ENCODE measurements around the gene AP1G2.
A peak's percentile ranks its signal among the peaks of the same experiment; 100 is the strongest.

The AP1G2 gene

DNA sequence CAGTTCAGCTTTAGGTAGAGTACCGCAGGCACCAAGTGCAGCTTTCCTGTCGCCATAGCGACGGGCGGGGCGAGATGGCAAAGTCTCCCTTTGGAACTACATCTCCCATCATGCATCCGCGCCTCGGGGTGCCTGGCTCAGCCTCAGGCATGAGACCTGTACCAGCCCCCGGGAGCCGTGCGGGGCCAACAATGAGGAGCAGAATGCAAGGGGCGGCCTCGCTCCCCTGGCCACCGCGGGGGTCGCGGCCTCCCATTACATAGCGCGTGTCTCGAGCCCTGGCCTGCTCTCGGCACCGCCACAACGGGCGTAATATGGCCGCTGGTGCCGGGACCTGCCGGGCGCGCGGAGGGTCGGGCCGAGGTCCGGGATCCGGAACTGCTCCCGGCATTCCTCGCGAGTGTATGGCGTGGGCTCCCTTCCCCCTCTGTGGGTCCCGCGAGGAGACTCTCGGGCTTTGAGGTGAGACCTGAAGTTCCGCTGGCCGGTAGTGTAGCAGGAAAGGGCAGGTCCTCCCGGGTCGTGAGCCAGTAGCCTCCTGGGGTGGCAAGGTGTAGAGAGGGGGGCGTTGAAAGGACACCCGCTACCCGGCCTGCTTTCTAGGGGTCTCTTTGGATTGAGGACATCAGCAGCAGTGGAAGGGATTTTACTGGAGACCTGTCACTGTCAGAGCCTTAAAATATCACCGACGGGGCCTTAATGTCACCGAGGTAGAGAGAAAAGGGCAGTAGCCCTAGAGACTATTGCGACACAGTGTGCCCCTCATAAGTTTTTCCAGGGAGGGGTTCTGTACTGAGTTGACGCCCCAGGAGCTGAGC lies 11.5 kb downstream of the AP1G2 start, which contains the start of gene THTPA:
Gene THTPA (plus strand): TSS at position 390 of the 818 bp plus-strand sequence. CDS start 487 bp downstream, outside the sequence.
- no peaks in the 10 kb centered on the region for H3K9me3 ChIP-seq (ENCODE audit: control insufficient read depth, insufficient read depth, low read length)
- H3K27me3 ChIP-seq (ENCODE audit: control insufficient read depth, insufficient read depth, low read length) = no peaks in the 10 kb centered on the region

DNA sequence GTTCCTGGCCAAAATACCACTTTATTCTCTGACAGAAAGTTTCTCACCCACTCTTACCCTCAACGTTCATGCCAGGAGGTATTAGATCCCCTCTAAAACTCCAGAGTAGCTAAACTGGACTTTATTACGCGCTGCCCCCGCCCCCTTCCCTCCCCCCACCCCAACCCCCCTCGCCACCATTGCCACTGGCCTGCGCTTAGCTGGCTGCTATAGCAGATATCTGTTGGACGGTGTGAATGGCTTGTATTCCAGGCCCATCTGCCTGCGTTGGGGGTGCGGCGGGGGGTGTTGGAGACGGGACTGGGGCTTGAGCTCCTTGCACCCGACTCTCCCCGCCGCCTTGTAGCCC lies 12.1 kb downstream of the AP1G2 start:
- Histone ChIP-seq H3K27ac (ENCODE audit: low read depth, low read length) (no peak overlapping the region), H3K9ac (ENCODE audit: low read depth, low read length) (peak overlapping the region; percentile 90; the same call in 1 of the 2 replicates), H3K27me3 (ENCODE audit: control insufficient read depth, insufficient read depth, low read length) (no peaks in the 10 kb centered on the region), H3K9me3 (ENCODE audit: control insufficient read depth, insufficient read depth, low read length) (no peaks in the 10 kb centered on the region), H3K4me3 (ENCODE audit: low read depth, low read length) (peak overlapping the region; percentile 93), H3K4me1 (ENCODE audit: control insufficient read depth, insufficient read depth, low read length) (peaks cover 22% of the 10 kb centered on the region), H3K36me3 (ENCODE audit: control insufficient read depth, insufficient read depth, low read length) (peaks cover 29% of the 10 kb centered on the region)

More for the DNA sequence above, 11.5 kb downstream of the AP1G2 start, which contains the start of gene THTPA:
- peaks cover 22% of the 10 kb centered on the region for H3K4me1 ChIP-seq (ENCODE audit: control insufficient read depth, insufficient read depth, low read length)
- H3K9ac ChIP-seq (ENCODE audit: low read depth, low read length) = peak within 1 kb of the TSS; percentile 90
- peak within 1 kb of the TSS; percentile 93 for H3K4me3 ChIP-seq (ENCODE audit: low read depth, low read length)
- H3K36me3 ChIP-seq (ENCODE audit: control insufficient read depth, insufficient read depth, low read length) = peaks cover 34% of the 10 kb centered on the region
- peak within 1 kb of the TSS; percentile 79 for H3K27ac ChIP-seq (ENCODE audit: low read depth, low read length)

DNA sequence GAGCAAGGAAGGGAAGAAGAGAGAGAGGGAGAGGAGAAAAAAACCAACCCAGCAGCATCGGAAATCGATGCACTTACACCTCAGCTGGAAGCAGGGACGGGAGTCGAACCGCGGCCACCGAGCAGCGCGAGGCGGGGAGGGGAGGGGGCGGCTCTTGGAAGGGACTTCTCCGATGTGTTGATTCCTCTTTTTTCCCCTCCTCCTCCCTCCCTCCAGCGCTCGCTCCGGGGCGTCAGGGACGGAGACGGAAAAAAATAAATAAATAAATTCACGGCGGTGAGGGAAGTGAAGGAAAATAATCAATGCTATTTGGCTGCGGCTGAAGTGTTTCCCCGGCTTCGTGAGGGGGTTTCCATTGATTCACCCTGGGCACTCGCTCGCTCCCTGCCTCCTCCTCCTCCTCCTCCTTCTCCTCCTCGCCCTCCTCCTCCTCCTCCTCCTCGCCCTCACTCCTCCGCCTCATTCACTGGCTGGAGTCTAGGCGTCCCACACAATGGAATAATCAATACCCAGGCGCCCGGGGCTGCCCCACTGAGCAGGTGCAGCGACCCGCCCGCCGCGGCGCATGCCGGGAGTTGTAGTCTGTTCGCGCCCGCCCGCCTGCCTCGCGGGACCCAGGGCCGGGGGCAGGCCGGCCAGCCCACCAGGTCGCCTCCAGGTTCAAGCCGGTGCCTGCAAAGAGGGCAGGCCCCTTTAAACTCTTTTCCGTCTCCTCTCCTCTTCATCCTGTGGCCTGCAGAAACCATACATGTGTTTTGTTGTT lies 16.1 kb downstream of the AP1G2 start, which contains the start of gene ZFHX2:
Gene ZFHX2 (minus strand): TSS at position 500 of the 763 bp plus-strand sequence. CDS start 16,440 bp downstream, outside the sequence.
- Histone ChIP-seq H3K9me3 (ENCODE audit: control insufficient read depth, insufficient read depth, low read length) (no peaks in the 10 kb centered on the region), H3K36me3 (ENCODE audit: control insufficient read depth, insufficient read depth, low read length) (no peaks in the 10 kb centered on the region), H3K4me1 (ENCODE audit: control insufficient read depth, insufficient read depth, low read length) (peaks cover 45% of the 10 kb centered on the region), H3K27me3 (ENCODE audit: control insufficient read depth, insufficient read depth, low read length) (no peaks in the 10 kb centered on the region), H3K27ac (ENCODE audit: low read depth, low read length) (peak within 1 kb of the TSS; percentile 87), H3K9ac (ENCODE audit: low read depth, low read length) (peak within 1 kb of the TSS; percentile 83), H3K4me3 (ENCODE audit: low read depth, low read length) (peak within 1 kb of the TSS; percentile 96)

DNA sequence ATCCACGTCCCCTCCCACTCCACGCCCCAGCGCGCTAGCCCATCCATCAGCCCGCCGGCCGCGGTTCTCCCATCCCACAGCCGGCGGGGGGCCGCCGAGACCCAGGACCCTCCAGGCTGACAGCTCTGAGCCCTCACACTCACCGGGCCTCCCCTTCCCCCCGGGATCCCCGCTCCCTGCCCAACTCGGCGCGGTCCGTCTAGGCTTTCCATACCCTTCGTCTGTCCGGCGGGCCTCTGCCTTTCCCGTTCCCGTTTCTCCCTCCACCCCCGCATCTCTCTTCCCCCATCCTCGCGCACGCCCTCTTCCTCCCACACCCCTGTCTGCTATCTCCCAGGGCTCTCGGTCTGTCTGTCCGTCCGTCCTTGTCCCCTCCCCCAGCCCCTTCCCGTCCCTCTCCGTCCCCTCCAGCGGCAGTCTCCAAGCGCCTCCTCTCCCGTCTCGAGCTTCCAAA lies 16.8 kb downstream of the AP1G2 start:
- H3K36me3 ChIP-seq (ENCODE audit: control insufficient read depth, insufficient read depth, low read length) = peaks cover 4% of the 10 kb centered on the region; the same call in 1 of the 2 replicates
- peaks cover 52% of the 10 kb centered on the region for H3K4me1 ChIP-seq (ENCODE audit: control insufficient read depth, insufficient read depth, low read length)
- peak overlapping the region; percentile 96 for H3K4me3 ChIP-seq (ENCODE audit: low read depth, low read length)
- H3K9me3 ChIP-seq (ENCODE audit: control insufficient read depth, insufficient read depth, low read length) = no peaks in the 10 kb centered on the region
- H3K27me3 ChIP-seq (ENCODE audit: control insufficient read depth, insufficient read depth, low read length) = no peaks in the 10 kb centered on the region
- peak overlapping the region; percentile 87 for H3K27ac ChIP-seq (ENCODE audit: low read depth, low read length)
- H3K9ac ChIP-seq (ENCODE audit: low read depth, low read length) = peak overlapping the region; percentile 83

DNA sequence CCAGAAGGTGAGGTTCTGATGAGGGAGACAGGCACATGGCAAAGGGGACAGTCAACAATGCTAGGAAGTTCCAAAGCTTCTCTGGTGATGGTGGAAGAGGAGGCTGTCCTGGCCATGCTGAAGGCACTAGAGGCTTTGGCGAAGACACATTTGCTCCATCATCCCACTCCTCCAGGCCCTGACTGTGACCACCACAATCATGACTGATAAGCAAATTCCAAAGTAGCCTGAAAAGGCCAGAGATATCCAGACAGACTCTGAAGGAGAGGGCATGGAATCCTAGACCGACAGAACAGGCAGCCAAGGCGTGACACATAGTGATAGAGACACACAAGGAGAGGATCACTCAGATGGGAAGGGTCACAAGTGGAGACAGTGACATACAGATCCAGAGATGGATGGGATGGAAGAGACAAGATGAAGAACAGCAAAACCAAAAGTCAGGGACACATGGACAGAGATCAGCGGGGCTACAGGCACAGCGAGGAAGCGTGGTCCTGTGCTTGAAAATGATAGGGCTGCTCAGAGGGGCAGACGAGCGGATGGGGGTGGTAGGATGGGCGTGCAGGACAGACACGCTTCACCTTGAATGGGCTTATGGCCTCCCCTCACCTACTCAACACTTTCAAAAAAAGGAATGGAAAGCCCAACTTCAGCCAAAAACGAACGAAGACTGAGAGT lies 17.3 kb downstream of the AP1G2 start:
- peak overlapping the region; percentile 83; the same call in 1 of the 2 replicates for H3K9ac ChIP-seq (ENCODE audit: low read depth, low read length)
- H3K4me3 ChIP-seq (ENCODE audit: low read depth, low read length) = peak overlapping the region; percentile 96
- no peaks in the 10 kb centered on the region for H3K9me3 ChIP-seq (ENCODE audit: control insufficient read depth, insufficient read depth, low read length)
- peaks cover 56% of the 10 kb centered on the region for H3K4me1 ChIP-seq (ENCODE audit: control insufficient read depth, insufficient read depth, low read length)
- H3K27ac ChIP-seq (ENCODE audit: low read depth, low read length) = peak overlapping the region; percentile 87
- no peaks in the 10 kb centered on the region for H3K27me3 ChIP-seq (ENCODE audit: control insufficient read depth, insufficient read depth, low read length)
- peaks cover 4% of the 10 kb centered on the region; the same call in 1 of the 2 replicates for H3K36me3 ChIP-seq (ENCODE audit: control insufficient read depth, insufficient read depth, low read length)

DNA sequence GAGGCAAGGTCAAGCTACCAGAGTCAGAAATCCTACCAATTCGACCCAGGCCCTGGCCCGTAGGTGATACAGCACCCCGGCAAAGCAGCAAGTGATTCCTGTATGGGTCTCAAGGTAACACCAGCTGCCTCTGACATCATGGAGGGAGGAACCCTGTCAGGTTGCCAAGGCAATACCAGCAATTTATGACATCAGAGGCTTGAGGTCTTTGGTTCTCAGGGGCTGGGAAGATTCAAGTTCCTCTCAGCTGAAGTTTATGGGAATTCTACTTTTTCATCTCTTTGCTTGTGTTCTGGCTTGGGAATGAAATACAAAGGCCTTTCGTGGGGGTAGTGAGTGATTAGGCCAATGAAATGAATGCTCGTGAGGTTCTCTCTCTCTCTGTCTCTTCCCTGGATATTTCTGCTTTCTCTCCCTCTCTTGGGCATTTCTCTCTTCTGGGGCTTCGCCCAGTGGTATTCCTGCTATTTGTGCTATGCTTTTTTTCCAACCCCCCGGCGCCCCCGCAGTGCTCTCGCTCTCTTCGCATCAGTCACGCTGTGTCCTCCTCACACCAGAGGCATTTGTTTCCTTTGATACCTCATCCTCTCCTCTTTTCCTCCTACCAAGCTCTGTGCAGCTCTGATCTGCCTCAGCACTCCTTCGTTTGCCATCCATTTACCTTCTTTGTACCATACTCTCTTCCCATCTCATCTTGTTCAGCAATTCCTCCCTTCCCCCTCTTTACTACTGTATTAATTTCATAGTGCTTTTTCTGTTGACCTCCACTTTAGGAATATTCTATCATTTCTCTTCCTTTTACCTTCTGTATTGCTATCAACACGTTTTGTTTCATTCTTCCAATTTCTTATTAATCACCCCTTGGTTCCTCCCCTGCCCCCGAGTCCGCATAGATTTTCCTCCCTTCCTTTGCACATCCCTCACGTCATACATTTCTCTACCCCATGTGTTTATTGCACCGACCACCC lies 19.0 kb downstream of the AP1G2 start:
- peak overlapping the region; percentile 28 for H3K9ac ChIP-seq (ENCODE audit: low read depth, low read length)

DNA sequence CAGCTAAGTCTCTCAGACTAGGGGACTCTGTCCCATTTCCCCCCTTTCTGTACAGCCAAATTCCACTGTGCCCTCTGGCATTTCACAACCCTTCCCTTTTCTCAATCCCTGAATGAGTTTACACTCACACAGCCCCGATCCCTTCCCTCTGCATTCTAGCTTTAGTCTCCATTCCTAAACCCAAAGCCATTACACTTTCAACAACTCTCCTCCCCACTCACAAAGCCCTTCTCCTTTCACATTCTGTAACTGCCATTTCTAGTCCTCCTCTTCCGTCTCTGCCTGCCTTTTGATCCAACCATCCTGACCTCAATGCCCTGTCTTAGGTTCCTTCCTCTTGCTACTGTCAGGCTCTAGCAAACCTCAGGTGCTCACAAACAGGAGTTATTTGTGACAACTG lies 19.7 kb downstream of the AP1G2 start:
- peak overlapping the region; percentile 96; the same call in 1 of the 2 replicates for H3K4me3 ChIP-seq (ENCODE audit: low read depth, low read length)
- H3K9ac ChIP-seq (ENCODE audit: low read depth, low read length) = peak overlapping the region; percentile 28; the same call in 1 of the 2 replicates
- H3K27me3 ChIP-seq (ENCODE audit: control insufficient read depth, insufficient read depth, low read length) = no peaks in the 10 kb centered on the region
- peak overlapping the region; percentile 92 for H3K27ac ChIP-seq (ENCODE audit: low read depth, low read length)
- H3K36me3 ChIP-seq (ENCODE audit: control insufficient read depth, insufficient read depth, low read length) = peaks cover 12% of the 10 kb centered on the region
- H3K4me1 ChIP-seq (ENCODE audit: control insufficient read depth, insufficient read depth, low read length) = peaks cover 66% of the 10 kb centered on the region
- no peaks in the 10 kb centered on the region for H3K9me3 ChIP-seq (ENCODE audit: control insufficient read depth, insufficient read depth, low read length)

More for the DNA sequence above, 19.0 kb downstream of the AP1G2 start:
- H3K4me3 ChIP-seq (ENCODE audit: low read depth, low read length) = peak overlapping the region; percentile 96
- H3K4me1 ChIP-seq (ENCODE audit: control insufficient read depth, insufficient read depth, low read length) = peaks cover 66% of the 10 kb centered on the region
- peak overlapping the region; percentile 92 for H3K27ac ChIP-seq (ENCODE audit: low read depth, low read length)
- H3K36me3 ChIP-seq (ENCODE audit: control insufficient read depth, insufficient read depth, low read length) = peaks cover 5% of the 10 kb centered on the region; the same call in 1 of the 2 replicates
- no peaks in the 10 kb centered on the region for H3K9me3 ChIP-seq (ENCODE audit: control insufficient read depth, insufficient read depth, low read length)
- H3K27me3 ChIP-seq (ENCODE audit: control insufficient read depth, insufficient read depth, low read length) = no peaks in the 10 kb centered on the region

DNA sequence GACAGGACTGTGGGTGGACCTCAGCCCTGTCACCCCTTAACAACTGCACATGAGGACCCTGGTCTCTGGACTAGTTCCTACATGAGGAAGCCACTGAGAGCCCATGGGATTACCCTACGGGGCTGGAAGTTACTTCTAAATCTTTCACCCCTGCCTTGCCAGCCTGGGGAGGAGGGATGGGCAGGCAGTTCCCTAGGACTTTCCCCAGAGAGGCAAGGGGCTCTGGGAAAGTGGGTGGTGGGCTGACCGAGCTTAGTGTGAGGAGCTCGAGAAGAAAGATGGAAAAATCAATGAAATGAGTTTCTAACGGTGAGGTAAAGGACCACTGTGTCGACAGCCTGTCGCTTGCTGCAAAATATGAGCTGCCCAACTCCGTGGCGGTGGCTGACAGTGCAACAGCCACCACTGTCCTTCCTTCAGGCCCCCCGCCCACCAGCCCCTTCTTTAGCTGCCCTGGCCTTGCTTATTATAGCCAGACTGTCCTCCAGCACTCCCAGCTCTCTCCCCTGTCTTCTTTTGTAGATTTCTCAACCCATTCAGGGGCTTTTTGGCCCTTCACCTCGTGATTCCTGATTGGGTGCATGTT lies 21.0 kb downstream of the AP1G2 start:
- Histone ChIP-seq H3K9ac (ENCODE audit: low read depth, low read length) (no peak overlapping the region), H3K9me3 (ENCODE audit: control insufficient read depth, insufficient read depth, low read length) (no peaks in the 10 kb centered on the region), H3K4me3 (ENCODE audit: low read depth, low read length) (no peak overlapping the region), H3K27me3 (ENCODE audit: control insufficient read depth, insufficient read depth, low read length) (no peaks in the 10 kb centered on the region), H3K27ac (ENCODE audit: low read depth, low read length) (no peak overlapping the region), H3K4me1 (ENCODE audit: control insufficient read depth, insufficient read depth, low read length) (peaks cover 71% of the 10 kb centered on the region), H3K36me3 (ENCODE audit: control insufficient read depth, insufficient read depth, low read length) (peaks cover 21% of the 10 kb centered on the region)

DNA sequence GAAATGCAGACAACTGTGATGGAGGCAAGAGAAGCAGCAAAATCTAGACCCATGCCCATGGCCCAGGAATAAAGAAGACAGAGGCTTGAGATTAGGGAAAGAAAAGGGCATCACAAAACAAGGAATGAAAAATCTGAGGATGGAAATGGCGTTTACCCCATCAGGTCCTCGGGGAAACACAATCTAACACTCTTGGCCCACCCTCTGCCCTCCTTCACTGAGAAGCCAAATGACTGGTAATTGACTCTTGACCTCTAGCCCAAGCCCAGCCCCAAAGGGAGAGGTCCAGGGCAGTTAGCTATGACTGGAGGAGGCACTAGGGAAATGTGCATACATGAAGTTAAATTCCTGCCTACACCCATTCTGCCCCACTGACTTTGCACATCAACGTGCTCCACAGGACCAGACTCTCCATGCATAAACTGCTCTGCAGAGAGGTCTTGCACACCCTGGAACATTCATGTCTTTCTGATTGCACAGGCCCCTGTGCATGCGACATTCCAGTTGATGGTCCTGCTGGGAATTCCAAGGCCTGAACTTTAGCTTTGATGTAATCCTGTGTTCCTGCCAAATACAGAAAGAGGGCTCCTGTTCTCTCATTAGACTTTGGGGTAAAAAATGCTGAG lies 21.7 kb downstream of the AP1G2 start:
- H3K27ac ChIP-seq (ENCODE audit: low read depth, low read length) = peak overlapping the region; percentile 73

More for the DNA sequence above, 21.7 kb downstream of the AP1G2 start:
- H3K36me3 ChIP-seq (ENCODE audit: control insufficient read depth, insufficient read depth, low read length) = peaks cover 21% of the 10 kb centered on the region
- peak overlapping the region; percentile 28; the same call in 1 of the 2 replicates for H3K4me3 ChIP-seq (ENCODE audit: low read depth, low read length)
- H3K27me3 ChIP-seq (ENCODE audit: control insufficient read depth, insufficient read depth, low read length) = no peaks in the 10 kb centered on the region
- no peaks in the 10 kb centered on the region for H3K9me3 ChIP-seq (ENCODE audit: control insufficient read depth, insufficient read depth, low read length)
- H3K4me1 ChIP-seq (ENCODE audit: control insufficient read depth, insufficient read depth, low read length) = peaks cover 71% of the 10 kb centered on the region
- H3K9ac ChIP-seq (ENCODE audit: low read depth, low read length) = no peak overlapping the region
